HepG2 (cell line): ENCODE results near the gene GRAMD2A.

Source experiments
- CTCF ChIP-seq: sonication (generic); formaldehyde crosslinking; IDR thresholded peaks from 2 replicates; pipeline ENCODE4 v1.5.0; 2020; ENCODE audit warnings: mild to moderate bottlenecking, missing genetic modification reagents, moderate library complexity
- HDAC6 ChIP-seq: fragments of 200-600 bp; sonication (generic); IDR thresholded peaks from 2 replicates; pipeline ENCODE4 v1.7.0; 2017; ENCODE audit warnings: mild to moderate bottlenecking, antibody characterized with exemption, low read length, low read depth

GRCh38 chr15:72195101-72195511, 2.5 kb downstream of the GRAMD2A start:
- TF ChIP-seq CTCF (CRISPR knock-in tag) (no peak), HDAC6 (no peak)
